COLO668 (cell line): ENCODE data around the gene NPHS1.

Experiments used
- DNase-seq: peaks from one replicate; lab custom pipeline; 2025; ENCODE audit not compliant: unreplicated experiment; lab: John Stamatoyannopoulos, UW

The NPHS1 gene

GRCh38 chr19:35789195-35789977, 62.9 kb downstream of the NPHS1 start:
- DNase-seq, result no peak

- DNase-seq, result no peak
These were observed 63.9 kb downstream of the NPHS1 start for GRCh38 chr19:35788205-35788960.

GRCh38 chr19:35787227-35787799, 65.0 kb downstream of the NPHS1 start:
- no peak for DNase-seq

- DNase-seq, result no peak
These were observed 65.8 kb downstream of the NPHS1 start for GRCh38 chr19:35786299-35787160.

GRCh38 chr19:35785339-35785627, 67.0 kb downstream of the NPHS1 start:
- DNase-seq, result no peak

GRCh38 chr19:35784503-35785338, 67.6 kb downstream of the NPHS1 start:
- no peak for DNase-seq

- no peak for DNase-seq
These were observed 68.6 kb downstream of the NPHS1 start for GRCh38 chr19:35783469-35784434.

GRCh38 chr19:35782589-35782988, 69.7 kb downstream of the NPHS1 start:
- no peak for DNase-seq

- DNase-seq, result no peak
These were observed 70.7 kb downstream of the NPHS1 start for GRCh38 chr19:35781650-35782049.

- DNase-seq, result no peak
These were observed 71.6 kb downstream of the NPHS1 start for GRCh38 chr19:35780717-35781116.

GRCh38 chr19:35780058-35780457, 72.2 kb downstream of the NPHS1 start:
- no peak for DNase-seq

GRCh38 chr19:35779033-35779432, 73.3 kb downstream of the NPHS1 start:
- no peak for DNase-seq

GRCh38 chr19:35777961-35778360, 74.3 kb downstream of the NPHS1 start:
- DNase-seq, result no peak

- DNase-seq, result no peak
These were observed 75.0 kb downstream of the NPHS1 start for GRCh38 chr19:35777086-35777841.

- no peak for DNase-seq
These were observed 76.1 kb downstream of the NPHS1 start for GRCh38 chr19:35776102-35776788.
